ENCODE measurements around the gene CAD. TPM values are rescaled to one million over a fixed set of nuclear protein-coding genes. Genes with fewer than 3 reads are reported as not detected.

CAD gene
- total RNA-seq, 1 donor from 2014 or later: 7.7 TPM

GRCh38 chr2:27219091-27219490 lies 1.9 kb downstream of the CAD start:
- peaks cover 50% of the 10 kb centered on the region for H3K36me3 ChIP-seq
- peaks cover 22% of the 10 kb centered on the region for H3K4me1 ChIP-seq
- intact Hi-C loops (cut with micrococcal nuclease): loop anchor here (10.0 kb wide), 1 partner anchor 124 kb away; no protein-coding TSS in a partner anchor
- no peaks in the 10 kb centered on the region for H3K27me3 ChIP-seq (ENCODE audit: low read depth)
- DNase-seq: no peak
- no peak overlapping the region for H3K4me3 ChIP-seq
- no peak for TF ChIP-seq CTCF (IDR thresholded peaks at IDR 0.05; ENCODE audit: borderline replicate concordance)
- H3K27ac ChIP-seq (replicated peaks): no peak overlapping the region
- H3K9me3 ChIP-seq (replicated peaks): no peaks in the 10 kb centered on the region

- H3K9me3 ChIP-seq (replicated peaks): no peaks in the 10 kb centered on the region
- intact Hi-C loops (cut with micrococcal nuclease): no loop called here
- H3K4me3 ChIP-seq: no peak overlapping the region
- H3K4me1 ChIP-seq: peaks cover 21% of the 10 kb centered on the region
- DNase-seq: no peak
- H3K27me3 ChIP-seq (ENCODE audit: low read depth): no peaks in the 10 kb centered on the region
- no peak for TF ChIP-seq CTCF (IDR thresholded peaks at IDR 0.05; ENCODE audit: borderline replicate concordance)
- H3K27ac ChIP-seq (replicated peaks): no peak overlapping the region
- peaks cover 54% of the 10 kb centered on the region for H3K36me3 ChIP-seq
Measured at GRCh38 chr2:27220091-27220490, 2.9 kb downstream of the CAD start.

- H3K36me3 ChIP-seq: peaks cover 57% of the 10 kb centered on the region
- TF ChIP-seq CTCF (IDR thresholded peaks at IDR 0.05; ENCODE audit: borderline replicate concordance): no peak
- no peak overlapping the region for H3K4me3 ChIP-seq
Measured at GRCh38 chr2:27221166-27221565, 4.0 kb downstream of the CAD start.

GRCh38 chr2:27222407-27222806 lies 5.2 kb downstream of the CAD start:
- no peak overlapping the region for H3K27ac ChIP-seq (replicated peaks)
- no peak overlapping the region for H3K4me3 ChIP-seq
- intact Hi-C loops (cut with micrococcal nuclease): no loop called here
- H3K4me1 ChIP-seq: peaks cover 9% of the 10 kb centered on the region
- no peaks in the 10 kb centered on the region for H3K27me3 ChIP-seq (ENCODE audit: low read depth)
- no peaks in the 10 kb centered on the region for H3K9me3 ChIP-seq (replicated peaks)
- TF ChIP-seq CTCF (IDR thresholded peaks at IDR 0.05; ENCODE audit: borderline replicate concordance): no peak
- no peak for DNase-seq
- H3K36me3 ChIP-seq: peaks cover 70% of the 10 kb centered on the region

More at GRCh38 chr2:27221166-27221565, 4.0 kb downstream of the CAD start:
- DNase-seq: no peak
- Histone ChIP-seq H3K27ac (replicated peaks) (no peak overlapping the region), H3K4me1 (peaks cover 21% of the 10 kb centered on the region), H3K9me3 (replicated peaks) (no peaks in the 10 kb centered on the region), H3K27me3 (ENCODE audit: low read depth) (no peaks in the 10 kb centered on the region)
- intact Hi-C loops (cut with micrococcal nuclease): no loop called here

GRCh38 chr2:27223416-27223815 lies 6.2 kb downstream of the CAD start:
- intact Hi-C loops (cut with micrococcal nuclease): no loop called here
- Histone ChIP-seq H3K4me1 (no peaks in the 10 kb centered on the region), H3K4me3 (no peak overlapping the region), H3K27me3 (ENCODE audit: low read depth) (no peaks in the 10 kb centered on the region), H3K27ac (replicated peaks) (no peak overlapping the region), H3K9me3 (replicated peaks) (no peaks in the 10 kb centered on the region), H3K36me3 (peaks cover 80% of the 10 kb centered on the region)
- no peak for TF ChIP-seq CTCF (IDR thresholded peaks at IDR 0.05; ENCODE audit: borderline replicate concordance)
- no peak for DNase-seq

GRCh38 chr2:27225526-27225925 lies 8.4 kb downstream of the CAD start:
- Histone ChIP-seq H3K4me3 (no peak overlapping the region), H3K27me3 (ENCODE audit: low read depth) (no peaks in the 10 kb centered on the region), H3K36me3 (peaks cover 96% of the 10 kb centered on the region), H3K27ac (replicated peaks) (no peak overlapping the region), H3K4me1 (no peaks in the 10 kb centered on the region), H3K9me3 (replicated peaks) (no peaks in the 10 kb centered on the region)
- no peak for TF ChIP-seq CTCF (IDR thresholded peaks at IDR 0.05; ENCODE audit: borderline replicate concordance)
- no peak for DNase-seq
- intact Hi-C loops (cut with micrococcal nuclease): no loop called here

Data from left ventricle myocardium inferior (tissue), 1 donor.